IPS DF 4.7 (cell line): ENCODE measurements around the gene DSC2.

Experiments
- DNase-seq: peaks from one replicate; pipeline ENCODE4 v3.0.0-alpha.2; 2013; ENCODE audit warnings: low spot score; ENCODE audit errors: extremely low read depth

Gene DSC2

GRCh38 chr18:31098878-31099277, 3.3 kb downstream of the DSC2 start:
- no peak for DNase-seq

- DNase-seq, result no peak
These were observed 4.6 kb downstream of the DSC2 start for GRCh38 chr18:31097666-31098065.

- no peak for DNase-seq
These were observed 8.3 kb downstream of the DSC2 start for GRCh38 chr18:31093880-31094279.

GRCh38 chr18:31093294-31093693, 8.9 kb downstream of the DSC2 start:
- DNase-seq, result no peak

GRCh38 chr18:31091350-31091749, 10.9 kb downstream of the DSC2 start:
- no peak for DNase-seq

GRCh38 chr18:31088532-31088931, 13.7 kb downstream of the DSC2 start:
- no peak for DNase-seq

GRCh38 chr18:31079973-31080372, 22.2 kb downstream of the DSC2 start:
- DNase-seq, result no peak

- no peak for DNase-seq
These were observed 24.3 kb downstream of the DSC2 start for GRCh38 chr18:31077878-31078277.

- DNase-seq, result no peak
These were observed 30.0 kb downstream of the DSC2 start for GRCh38 chr18:31072175-31072574.

- DNase-seq, result no peak
These were observed 32.0 kb downstream of the DSC2 start for GRCh38 chr18:31070206-31070605.

- DNase-seq, result no peak
These were observed 36.0 kb downstream of the DSC2 start for GRCh38 chr18:31066266-31066665.

- no peak for DNase-seq
These were observed 37.0 kb downstream of the DSC2 start for GRCh38 chr18:31065036-31065773.

- DNase-seq, result no peak
These were observed 38.1 kb downstream of the DSC2 start for GRCh38 chr18:31064130-31064529.

GRCh38 chr18:31061945-31062344, 40.3 kb downstream of the DSC2 start:
- DNase-seq, result no peak

- DNase-seq, result no peak
These were observed 43.3 kb downstream of the DSC2 start for GRCh38 chr18:31058897-31059296.

- no peak for DNase-seq
These were observed 44.3 kb downstream of the DSC2 start for GRCh38 chr18:31057917-31058316.

- no peak for DNase-seq
These were observed 45.2 kb downstream of the DSC2 start for GRCh38 chr18:31057051-31057450.

- DNase-seq, result no peak
These were observed 45.9 kb downstream of the DSC2 start for GRCh38 chr18:31056296-31056695.

GRCh38 chr18:31050635-31051034, 51.6 kb downstream of the DSC2 start:
- DNase-seq, result no peak

- no peak for DNase-seq
These were observed 53.0 kb downstream of the DSC2 start for GRCh38 chr18:31049189-31049588.

- DNase-seq, result no peak
These were observed 54.0 kb downstream of the DSC2 start for GRCh38 chr18:31048216-31048615.

GRCh38 chr18:31046916-31047315, 55.3 kb downstream of the DSC2 start:
- no peak for DNase-seq

GRCh38 chr18:31045599-31045998, 56.6 kb downstream of the DSC2 start:
- DNase-seq, result no peak

- no peak for DNase-seq
These were observed 57.3 kb downstream of the DSC2 start for GRCh38 chr18:31044926-31045325.
